SK-N-SH treated with all-trans-retinoic acid at 6 μM for 48 hours (cell line): ENCODE results near the gene P2RY6.
A peak's percentile ranks its signal among the peaks of the same experiment; 100 is the strongest.

Experiments used
- ATAC-seq: fragments of 200-7000 bp; cut with Tn5 transposase; 3 replicates; pipeline ENCODE4 v1.9.1; 2020; ENCODE audit warnings: mild to moderate bottlenecking, moderate library complexity
- BACH2 ChIP-seq: fragments of 250-450 bp; sonication (Bioruptor Pico); IDR thresholded peaks from 2 replicates; pipeline ENCODE4 v1.9.0; 2021; ENCODE audit warnings: mild to moderate bottlenecking, borderline replicate concordance
- CSDC2 ChIP-seq: fragments of 250-450 bp; sonication (Bioruptor Pico); IDR thresholded peaks from 2 replicates; pipeline ENCODE4 v1.5.0; 2020; ENCODE audit warnings: mild to moderate bottlenecking, moderate library complexity
- ESRRG ChIP-seq: fragments of 250-450 bp; sonication (Bioruptor Pico); IDR thresholded peaks from 2 replicates; pipeline ENCODE4 v1.6.1; 2021; ENCODE audit warnings: mild to moderate bottlenecking
- GLIS3 ChIP-seq: fragments of 250-450 bp; sonication (Bioruptor Pico); IDR thresholded peaks from 2 replicates; pipeline ENCODE4 v1.5.0; 2020; ENCODE audit warnings: mild to moderate bottlenecking, moderate library complexity
- OSR1 ChIP-seq: fragments of 250-450 bp; sonication (Bioruptor Pico); IDR thresholded peaks from 2 replicates; pipeline ENCODE4 v1.8.0; 2022; ENCODE audit warnings: moderate library complexity, mild to moderate bottlenecking, inconsistent platforms
- PPARA ChIP-seq: fragments of 250-450 bp; sonication (Bioruptor Pico); IDR thresholded peaks from 2 replicates; pipeline ENCODE4 v1.5.0; 2020; ENCODE audit warnings: mild to moderate bottlenecking, borderline replicate concordance
- SNAI2 ChIP-seq: fragments of 250-450 bp; sonication (Bioruptor Pico); IDR thresholded peaks from 2 replicates; pipeline ENCODE4 v1.5.0; 2020; ENCODE audit warnings: mild to moderate bottlenecking, moderate library complexity
- TCF4 ChIP-seq: fragments of 250-450 bp; sonication (Bioruptor Pico); IDR thresholded peaks from 2 replicates; pipeline ENCODE4 v1.8.0; 2021; ENCODE audit warnings: mild to moderate bottlenecking, moderate library complexity, borderline replicate concordance
- TOX ChIP-seq: fragments of 250-450 bp; sonication (Bioruptor Pico); IDR thresholded peaks from 2 replicates; pipeline ENCODE4 v1.8.0; 2021; ENCODE audit warnings: mild to moderate bottlenecking, moderate library complexity, borderline replicate concordance
- ZC3H10 ChIP-seq: fragments of 250-450 bp; sonication (Bioruptor Pico); IDR thresholded peaks from 2 replicates; pipeline ENCODE4 v1.5.1; 2021; ENCODE audit warnings: mild to moderate bottlenecking, moderate library complexity
- ZFP3 ChIP-seq: fragments of 250-450 bp; sonication (Bioruptor Pico); IDR thresholded peaks from 2 replicates; pipeline ENCODE4 v1.5.0; 2020; ENCODE audit warnings: mild to moderate bottlenecking, moderate library complexity
- ZNF565 ChIP-seq: fragments of 450-650 bp; formaldehyde crosslinking; conservative IDR thresholded peaks from 2 replicates; pipeline ENCODE4 v1.5.0; 2020; ENCODE audit warnings: low read depth, mild to moderate bottlenecking, moderate library complexity
- ZNF70 ChIP-seq: fragments of 450-650 bp; formaldehyde crosslinking; IDR thresholded peaks from 2 replicates; pipeline ENCODE4 v1.5.0; 2020; ENCODE audit warnings: mild to moderate bottlenecking, moderate library complexity
- ZNF8 ChIP-seq: fragments of 450-650 bp; formaldehyde crosslinking; IDR thresholded peaks from 2 replicates; pipeline ENCODE4 v1.5.0; 2020; ENCODE audit warnings: mild to moderate bottlenecking, moderate library complexity
- TF ChIP-seq, protein P1 (sequence below): fragments of 250-450 bp; sonication (Bioruptor Pico); IDR thresholded peaks from 2 replicates; pipeline ENCODE4 v1.5.0; 2020; ENCODE audit warnings: mild to moderate bottlenecking, moderate library complexity
- TF ChIP-seq, protein P2 (sequence below): fragments of 250-450 bp; sonication (Bioruptor Pico); IDR thresholded peaks from 2 replicates; pipeline ENCODE4 v1.8.0; 2021; ENCODE audit warnings: low read depth, mild to moderate bottlenecking, moderate library complexity, borderline replicate concordance

P2RY6 gene

DNA sequence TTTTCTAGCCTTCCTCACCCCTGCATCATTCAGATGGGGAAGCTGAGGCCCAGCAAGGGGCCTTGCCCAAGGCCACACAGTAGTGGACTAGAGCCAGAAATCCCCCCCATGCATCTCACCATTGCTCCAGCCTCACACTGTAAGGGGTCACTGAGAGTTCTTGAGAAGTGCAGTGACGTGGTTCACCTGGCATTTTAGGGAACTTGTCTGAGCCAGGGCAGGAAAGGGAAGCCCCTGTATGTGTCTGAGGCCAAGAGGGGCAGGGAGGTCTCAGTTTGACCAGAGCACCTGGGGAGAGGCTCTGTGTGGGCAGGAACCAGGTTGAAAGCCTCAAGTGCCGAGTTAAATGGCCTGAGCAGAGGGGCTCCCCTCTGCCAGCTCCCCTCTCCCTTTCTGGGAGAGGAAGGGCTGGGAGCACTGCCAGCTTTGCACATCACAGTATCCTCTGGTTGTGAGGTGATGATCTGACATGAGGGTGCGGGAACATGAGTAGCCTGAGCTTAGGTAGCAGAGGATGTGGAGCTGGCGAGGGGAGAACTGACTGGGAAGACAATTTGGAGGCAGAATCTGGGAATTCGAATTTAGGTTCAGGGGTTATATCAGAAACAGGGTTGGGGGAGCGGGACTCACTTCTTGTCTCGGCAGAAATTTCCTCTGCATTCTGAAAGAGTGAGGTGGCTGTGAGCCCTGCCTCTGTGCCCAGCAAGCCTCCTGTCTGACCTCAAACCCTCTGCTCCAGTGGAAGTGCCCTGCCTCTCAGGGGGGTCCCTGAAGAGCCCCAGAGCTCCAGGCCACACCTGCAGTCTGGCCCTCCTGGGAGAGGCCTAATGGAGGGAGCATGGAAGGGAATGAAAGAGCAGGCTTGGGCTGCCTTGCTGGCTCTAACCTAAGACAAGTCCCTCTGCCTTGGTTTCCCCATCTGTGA lies 50.5 kb downstream of the P2RY6 start (continued):
- TF ChIP-seq, protein P1, sequence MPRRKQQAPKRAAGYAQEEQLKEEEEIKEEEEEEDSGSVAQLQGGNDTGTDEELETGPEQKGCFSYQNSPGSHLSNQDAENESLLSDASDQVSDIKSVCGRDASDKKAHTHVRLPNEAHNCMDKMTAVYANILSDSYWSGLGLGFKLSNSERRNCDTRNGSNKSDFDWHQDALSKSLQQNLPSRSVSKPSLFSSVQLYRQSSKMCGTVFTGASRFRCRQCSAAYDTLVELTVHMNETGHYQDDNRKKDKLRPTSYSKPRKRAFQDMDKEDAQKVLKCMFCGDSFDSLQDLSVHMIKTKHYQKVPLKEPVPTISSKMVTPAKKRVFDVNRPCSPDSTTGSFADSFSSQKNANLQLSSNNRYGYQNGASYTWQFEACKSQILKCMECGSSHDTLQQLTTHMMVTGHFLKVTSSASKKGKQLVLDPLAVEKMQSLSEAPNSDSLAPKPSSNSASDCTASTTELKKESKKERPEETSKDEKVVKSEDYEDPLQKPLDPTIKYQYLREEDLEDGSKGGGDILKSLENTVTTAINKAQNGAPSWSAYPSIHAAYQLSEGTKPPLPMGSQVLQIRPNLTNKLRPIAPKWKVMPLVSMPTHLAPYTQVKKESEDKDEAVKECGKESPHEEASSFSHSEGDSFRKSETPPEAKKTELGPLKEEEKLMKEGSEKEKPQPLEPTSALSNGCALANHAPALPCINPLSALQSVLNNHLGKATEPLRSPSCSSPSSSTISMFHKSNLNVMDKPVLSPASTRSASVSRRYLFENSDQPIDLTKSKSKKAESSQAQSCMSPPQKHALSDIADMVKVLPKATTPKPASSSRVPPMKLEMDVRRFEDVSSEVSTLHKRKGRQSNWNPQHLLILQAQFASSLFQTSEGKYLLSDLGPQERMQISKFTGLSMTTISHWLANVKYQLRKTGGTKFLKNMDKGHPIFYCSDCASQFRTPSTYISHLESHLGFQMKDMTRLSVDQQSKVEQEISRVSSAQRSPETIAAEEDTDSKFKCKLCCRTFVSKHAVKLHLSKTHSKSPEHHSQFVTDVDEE (CRISPR knock-in tag): no peak
- TF ChIP-seq CSDC2 (CRISPR knock-in tag) (0 out of 2 replicates have a peak, but pooled peaks have one; percentile 4), TOX (no peak)

GRCh38 chr11:73323464-73323863 lies 51.3 kb downstream of the P2RY6 start:
- peak; percentile 67 for ATAC-seq
- TF ChIP-seq TOX: no peak
- no peak for TF ChIP-seq BACH2 (CRISPR knock-in tag)
- TF ChIP-seq, protein P2, sequence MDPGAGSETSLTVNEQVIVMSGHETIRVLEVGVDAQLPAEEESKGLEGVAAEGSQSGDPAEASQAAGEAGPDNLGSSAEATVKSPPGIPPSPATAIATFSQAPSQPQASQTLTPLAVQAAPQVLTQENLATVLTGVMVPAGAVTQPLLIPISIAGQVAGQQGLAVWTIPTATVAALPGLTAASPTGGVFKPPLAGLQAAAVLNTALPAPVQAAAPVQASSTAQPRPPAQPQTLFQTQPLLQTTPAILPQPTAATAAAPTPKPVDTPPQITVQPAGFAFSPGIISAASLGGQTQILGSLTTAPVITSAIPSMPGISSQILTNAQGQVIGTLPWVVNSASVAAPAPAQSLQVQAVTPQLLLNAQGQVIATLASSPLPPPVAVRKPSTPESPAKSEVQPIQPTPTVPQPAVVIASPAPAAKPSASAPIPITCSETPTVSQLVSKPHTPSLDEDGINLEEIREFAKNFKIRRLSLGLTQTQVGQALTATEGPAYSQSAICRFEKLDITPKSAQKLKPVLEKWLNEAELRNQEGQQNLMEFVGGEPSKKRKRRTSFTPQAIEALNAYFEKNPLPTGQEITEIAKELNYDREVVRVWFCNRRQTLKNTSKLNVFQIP (CRISPR knock-in tag): no peak
- TF ChIP-seq ESRRG: no peak
- TF ChIP-seq ZFP3 (CRISPR knock-in tag): peak; percentile 48; the same call in 1 of the 2 replicates

DNA sequence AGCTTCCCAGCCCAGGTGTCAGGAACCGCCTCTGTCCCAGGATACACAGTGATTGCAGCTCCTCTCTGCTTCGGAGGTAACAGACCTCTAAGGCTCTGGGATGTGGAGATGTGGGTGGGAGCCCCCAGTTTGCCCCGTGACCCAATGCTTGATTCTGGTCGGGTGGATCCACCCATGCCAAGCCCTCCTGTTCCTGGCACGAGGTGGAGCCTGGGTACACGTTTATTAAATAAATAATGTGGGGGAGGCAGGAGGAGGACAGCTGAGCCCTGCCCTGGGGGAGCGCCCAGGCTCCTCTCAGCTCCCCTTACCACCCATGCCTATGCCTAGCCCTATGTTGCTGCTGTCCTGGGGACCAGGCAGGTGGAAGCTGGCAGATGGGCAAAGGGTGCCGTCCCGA lies 52.0 kb downstream of the P2RY6 start:
- TF ChIP-seq TCF4 (CRISPR knock-in tag): no peak
- TF ChIP-seq PPARA (CRISPR knock-in tag): no peak
- no peak for TF ChIP-seq TOX
- no peak for TF ChIP-seq ZC3H10 (CRISPR knock-in tag)
- TF ChIP-seq OSR1: no peak
- TF ChIP-seq ZNF565: no peak
- TF ChIP-seq BACH2 (CRISPR knock-in tag): no peak
- ATAC-seq: no peak

DNA sequence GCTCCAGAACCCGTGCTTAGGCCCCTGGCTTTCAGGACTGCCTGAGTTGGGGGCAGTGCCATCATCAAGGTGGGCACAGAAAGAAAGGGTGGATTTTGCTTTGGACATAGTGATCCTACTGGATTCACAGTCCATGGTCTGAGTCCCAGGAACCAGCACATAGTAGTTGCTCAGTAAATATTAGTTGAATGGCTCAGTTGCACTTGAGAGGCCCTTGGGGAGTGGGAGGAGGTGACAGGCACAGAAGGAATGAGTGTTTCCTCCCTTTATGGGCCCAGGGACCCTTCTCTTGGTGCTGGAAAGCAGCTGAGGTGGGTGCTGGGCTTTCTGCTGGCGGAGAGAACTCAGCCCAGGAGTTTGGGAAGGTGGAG lies 52.5 kb downstream of the P2RY6 start:
- TF ChIP-seq, protein P1 (CRISPR knock-in tag): no peak
- TF ChIP-seq SNAI2 (CRISPR knock-in tag): no peak
- no peak for TF ChIP-seq ZNF565
- no peak for TF ChIP-seq ZNF70
- no peak for TF ChIP-seq ZFP3 (CRISPR knock-in tag)
- no peak for TF ChIP-seq ZNF8 (CRISPR knock-in tag)
- ATAC-seq: no peak

DNA sequence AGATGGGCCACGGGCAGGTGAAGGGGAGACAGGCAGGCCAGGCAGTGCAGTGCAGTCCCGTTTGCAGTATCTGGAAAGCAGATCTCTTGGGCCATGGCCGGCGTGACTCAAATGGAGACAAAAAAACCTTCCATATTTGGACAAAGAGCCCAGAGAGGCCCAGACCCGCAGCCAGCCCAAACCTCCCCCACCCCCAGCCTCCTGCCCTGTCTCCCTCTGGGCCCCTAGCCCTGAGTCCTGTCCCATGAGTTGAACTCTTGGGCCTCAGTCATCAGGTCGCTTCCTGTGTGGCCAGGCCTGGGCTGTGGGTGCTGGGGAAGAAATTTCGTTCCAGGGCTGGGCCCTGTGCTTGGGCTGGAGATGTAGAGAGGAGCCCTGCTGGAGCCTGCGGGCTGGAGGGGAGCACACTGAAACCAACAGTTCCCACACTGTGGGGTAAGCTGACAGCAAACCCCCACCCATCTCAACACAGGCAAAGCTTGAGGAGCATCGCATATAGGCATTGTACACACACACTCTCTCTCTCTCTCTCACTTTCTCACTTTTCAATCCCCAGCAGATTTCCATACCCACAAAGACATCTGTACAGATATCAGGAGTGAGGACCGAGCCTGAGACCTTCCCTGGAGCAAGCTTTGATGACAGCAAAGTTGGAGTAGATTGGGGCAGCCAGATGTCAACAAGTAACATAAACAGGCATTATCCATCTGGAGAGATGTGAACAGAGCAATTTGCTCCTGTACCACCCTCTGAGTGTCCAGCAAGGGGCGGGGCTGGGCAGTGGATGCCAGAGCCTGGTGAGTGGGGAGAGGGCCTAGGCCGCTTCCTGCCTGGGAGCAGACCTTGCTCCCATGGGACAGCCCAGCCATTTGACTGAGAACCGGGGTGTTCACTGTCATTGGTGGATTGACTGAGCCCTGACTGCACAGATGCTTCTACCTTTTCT lies 53.2 kb downstream of the P2RY6 start:
- no peak for ATAC-seq
- TF ChIP-seq CSDC2 (CRISPR knock-in tag): no peak
- TF ChIP-seq GLIS3 (CRISPR knock-in tag): no peak
- TF ChIP-seq TCF4 (CRISPR knock-in tag): peak; percentile 40; the same call in 1 of the 2 replicates
- TF ChIP-seq, all 23 proteins: peak for 1
